ENCODE measurements around the gene FXYD4.
A peak's percentile ranks its signal among the peaks of the same experiment; 100 is the strongest.

Gene FXYD4

DNA sequence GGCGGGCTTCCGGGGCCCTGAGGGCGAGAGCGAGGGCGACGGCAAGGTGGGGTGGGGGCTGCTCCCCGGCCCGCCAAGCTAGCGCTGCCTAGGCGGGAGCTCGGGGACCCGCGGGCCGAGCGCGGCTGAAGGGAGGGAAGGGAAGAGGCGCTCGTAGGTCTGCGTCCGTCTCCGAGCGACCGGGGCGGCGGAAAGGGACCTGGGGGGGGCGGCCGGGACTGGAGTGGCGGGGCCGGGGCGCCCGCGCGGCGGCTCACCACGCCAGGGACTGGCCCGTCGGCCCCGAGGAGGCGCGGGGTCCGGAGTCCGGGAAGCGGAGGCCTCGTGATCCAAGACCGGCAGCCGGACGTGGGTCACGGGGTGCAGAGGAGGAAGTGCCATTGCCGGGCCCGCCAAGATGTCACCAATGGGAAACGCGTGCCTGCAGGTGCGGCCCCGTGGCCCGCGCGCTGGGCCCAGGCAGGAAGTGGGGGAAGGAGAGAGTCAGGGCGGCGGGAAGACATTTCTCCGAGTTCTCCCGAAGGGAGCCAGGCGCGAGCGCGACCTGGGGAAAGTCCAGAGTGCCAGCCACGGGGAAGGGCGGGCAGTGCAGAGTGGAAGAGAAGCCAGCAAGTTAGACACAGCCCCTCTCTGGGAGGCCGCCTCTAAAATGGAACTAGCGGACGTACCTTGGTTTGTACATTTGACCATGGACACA, 25.6 kb downstream of the FXYD4 start:
- DNase-seq: peak; percentile 79

DNA sequence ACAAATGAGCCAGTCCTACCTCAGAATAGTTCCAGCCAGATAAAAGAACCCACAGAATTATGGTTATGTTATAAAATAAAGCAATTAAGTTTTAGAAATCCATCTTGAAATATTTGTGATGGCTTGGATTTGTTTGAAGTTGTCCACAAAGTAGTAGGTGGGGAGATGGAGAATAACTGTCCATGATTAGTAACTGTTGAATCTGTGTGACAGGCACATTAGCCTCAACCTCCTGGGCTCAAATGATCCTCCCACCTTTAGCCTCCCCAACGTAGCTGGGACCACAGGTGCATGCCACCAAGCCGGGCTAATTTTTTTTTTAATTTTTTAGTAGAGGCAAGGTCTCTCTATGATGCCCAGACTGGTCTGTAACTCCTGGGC, 27.5 kb downstream of the FXYD4 start:
- DNase-seq: no peak

DNA sequence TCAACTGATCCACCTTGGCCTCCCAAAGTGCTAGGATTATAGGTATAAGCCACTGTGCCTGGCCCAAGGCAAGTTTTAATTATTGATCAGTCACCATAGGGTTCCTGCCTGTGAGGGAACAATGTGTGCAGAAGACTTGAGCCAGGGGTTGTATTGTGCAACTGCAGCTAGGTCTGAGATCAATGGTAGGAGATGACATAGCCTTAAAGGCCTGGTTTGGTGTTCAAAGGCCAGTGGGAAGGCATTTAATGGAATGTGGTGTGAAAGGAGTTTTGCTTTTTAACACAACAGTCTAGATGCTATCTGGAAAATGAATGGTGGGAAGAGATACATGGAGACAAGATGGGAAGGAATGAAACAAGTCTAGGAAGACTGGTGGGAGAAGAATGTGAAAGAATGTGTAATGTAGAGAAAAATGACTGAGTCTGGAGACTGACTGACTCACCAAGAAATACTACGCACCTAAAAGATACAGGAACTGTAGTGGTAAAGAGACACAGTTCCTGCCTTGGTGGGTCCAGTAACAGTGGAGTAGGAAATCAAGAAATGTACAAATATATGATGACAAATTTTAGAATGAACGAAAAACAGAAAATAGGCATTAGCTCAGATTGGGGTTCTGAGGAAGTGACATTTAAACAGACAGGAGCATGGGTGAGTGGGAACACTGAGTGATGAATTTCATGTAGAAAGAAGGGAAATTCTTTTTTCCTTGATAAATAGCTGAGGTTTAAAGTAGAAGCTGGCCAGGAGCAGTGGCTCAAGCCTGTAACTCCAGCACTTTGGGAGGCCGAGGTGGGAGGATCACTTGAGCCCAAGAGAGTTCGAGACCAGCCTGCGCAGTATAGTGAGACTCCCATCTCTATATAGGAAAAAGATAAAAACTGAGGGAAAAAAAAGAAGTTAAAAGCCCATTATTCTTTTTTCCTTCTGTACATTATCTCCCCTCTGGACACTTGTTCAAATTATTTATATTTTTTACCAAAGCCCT, 28.2 kb downstream of the FXYD4 start:
- DNase-seq: peak; percentile 25

DNA sequence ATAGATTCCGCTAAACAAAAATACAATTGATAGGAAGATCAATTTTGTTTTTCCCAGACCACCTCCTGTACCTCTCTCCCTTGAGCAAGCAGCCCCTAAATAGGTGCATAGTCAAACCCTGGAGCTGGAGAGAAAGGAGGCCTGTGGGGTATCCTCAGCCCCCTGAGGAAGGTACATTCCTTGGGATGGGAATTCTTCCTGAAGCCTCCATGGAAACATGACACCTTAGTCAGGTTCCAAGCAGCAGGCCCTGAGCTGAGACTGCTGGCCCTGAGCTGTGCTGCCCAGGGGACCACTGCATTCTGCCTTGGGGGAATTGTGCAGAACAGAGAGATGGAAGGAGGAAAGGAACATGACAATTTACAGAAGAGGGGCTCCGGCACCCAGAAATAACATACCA, 30.2 kb downstream of the FXYD4 start:
- DNase-seq: no peak

DNA sequence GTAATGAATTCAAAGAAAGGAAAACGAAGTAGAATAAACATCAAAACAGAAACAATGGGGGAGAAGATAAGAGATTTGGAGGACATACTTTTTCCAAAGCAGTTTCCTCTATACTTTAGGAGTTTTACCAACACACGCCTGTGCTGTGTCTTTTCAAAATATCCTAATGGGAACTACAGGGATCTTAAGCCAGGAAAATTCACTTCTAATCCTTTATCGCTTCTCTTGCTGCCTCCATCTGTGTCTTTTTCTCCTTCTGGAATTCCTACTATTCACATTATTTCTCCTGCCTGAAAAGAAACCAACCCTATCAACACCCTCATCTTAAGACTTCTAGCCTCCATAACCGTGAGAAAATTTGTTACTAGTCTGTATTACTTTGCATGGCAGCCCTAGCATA, 30.7 kb downstream of the FXYD4 start:
- no peak for DNase-seq

DNA sequence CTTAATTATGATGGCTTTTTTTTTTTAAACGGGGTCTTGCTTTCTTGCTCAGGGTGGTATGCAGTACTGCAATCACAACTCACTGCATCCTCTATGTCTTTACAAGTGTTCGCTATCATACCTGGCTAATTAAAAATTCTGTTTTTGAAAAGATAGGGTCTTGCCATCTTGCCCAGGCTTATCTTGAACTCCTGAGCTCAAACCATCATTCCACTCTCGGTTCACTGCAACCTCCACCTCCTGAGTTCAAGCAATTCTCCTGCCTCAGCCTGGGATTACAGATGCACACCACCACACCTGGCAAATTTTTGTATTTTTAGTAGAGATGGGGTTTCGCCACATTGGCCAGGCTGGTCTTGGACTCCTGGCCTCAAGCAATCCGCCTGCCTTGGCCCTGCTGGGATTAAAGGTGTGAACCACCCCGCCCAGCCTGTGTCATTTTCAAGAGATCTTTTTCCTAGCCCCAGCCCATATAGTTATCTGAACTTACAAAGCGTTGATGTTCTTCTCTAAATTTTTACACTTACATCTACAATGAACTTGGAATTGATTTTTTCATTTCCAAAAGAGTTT, 31.5 kb downstream of the FXYD4 start:
- no peak for DNase-seq

DNA sequence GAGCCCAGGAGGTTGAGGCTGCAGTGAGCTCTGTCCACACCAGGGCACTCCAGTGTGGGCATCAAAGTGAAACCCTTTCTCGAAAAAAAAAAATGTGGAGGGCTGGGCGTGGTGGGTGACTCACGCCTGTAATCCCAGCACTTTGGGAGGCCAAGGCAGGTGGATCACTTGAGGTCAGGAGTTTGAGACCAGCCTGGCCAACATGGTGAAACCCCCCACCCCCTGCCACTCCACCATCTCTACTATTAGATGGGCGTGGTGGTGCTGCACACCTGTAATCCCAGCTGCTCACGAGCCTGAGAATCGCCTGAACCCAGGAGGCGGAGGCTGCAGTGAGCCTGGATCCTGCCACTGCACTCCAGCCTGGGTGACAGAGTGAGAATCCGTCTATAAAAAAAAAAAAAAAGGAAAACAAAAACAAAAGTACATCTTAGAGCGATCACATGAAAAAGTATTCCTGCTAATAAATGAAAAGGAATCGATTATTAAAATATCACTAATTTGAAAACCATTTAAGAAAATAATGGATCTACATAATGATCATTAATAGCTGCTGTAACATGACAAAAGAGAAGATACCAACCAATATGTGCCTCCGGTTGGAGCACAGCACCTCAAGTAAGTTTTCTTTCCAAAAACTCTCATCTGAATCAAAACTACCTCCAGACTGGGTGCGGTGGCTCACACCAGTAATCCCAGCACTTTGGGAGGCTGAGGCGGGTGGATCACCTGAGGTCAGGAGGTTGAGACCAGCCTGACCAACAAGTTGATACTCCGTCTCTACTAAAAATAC, 32.7 kb downstream of the FXYD4 start:
- DNase-seq: no peak

DNA sequence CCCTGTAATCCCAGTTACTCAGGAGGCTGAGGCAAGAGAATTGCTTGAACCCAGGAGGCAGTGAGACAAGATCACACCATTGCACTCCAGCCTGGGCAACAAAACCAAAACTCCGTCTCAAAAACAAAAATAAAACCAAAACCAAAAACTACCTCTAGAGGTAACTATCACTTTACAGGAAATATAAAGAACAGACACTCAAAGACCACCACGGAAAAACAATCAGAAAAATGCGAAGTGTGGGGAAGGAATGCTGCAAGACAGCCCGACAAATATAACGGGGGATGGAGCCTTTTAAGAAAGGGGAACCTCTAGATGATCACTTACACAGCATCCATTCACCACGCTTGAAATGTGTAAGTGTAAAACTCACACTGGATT, 33.3 kb downstream of the FXYD4 start:
- DNase-seq: no peak

DNA sequence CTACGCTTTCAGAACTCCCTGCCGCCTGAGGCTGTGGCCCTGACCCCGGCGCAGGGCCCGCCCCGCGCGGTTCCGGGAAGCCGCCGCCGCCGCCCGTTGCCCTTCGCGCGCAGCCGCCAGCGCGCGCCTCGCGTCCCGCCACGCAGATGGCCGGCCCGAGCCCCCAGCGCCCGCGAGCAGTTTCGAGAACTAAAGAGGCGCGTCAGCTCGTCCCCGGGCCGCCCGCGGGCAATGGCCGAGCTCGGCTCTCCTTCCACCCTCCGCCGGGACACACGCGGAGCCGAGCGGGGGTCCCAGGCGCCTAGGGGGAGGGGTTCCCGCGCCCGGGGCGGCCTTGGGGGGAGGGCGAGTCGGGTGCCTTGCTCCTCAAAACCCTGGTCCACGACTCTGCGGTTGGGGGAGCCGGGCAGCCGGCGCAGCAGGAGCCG, 35.7 kb downstream of the FXYD4 start:
- DNase-seq: peak; percentile 61

DNA sequence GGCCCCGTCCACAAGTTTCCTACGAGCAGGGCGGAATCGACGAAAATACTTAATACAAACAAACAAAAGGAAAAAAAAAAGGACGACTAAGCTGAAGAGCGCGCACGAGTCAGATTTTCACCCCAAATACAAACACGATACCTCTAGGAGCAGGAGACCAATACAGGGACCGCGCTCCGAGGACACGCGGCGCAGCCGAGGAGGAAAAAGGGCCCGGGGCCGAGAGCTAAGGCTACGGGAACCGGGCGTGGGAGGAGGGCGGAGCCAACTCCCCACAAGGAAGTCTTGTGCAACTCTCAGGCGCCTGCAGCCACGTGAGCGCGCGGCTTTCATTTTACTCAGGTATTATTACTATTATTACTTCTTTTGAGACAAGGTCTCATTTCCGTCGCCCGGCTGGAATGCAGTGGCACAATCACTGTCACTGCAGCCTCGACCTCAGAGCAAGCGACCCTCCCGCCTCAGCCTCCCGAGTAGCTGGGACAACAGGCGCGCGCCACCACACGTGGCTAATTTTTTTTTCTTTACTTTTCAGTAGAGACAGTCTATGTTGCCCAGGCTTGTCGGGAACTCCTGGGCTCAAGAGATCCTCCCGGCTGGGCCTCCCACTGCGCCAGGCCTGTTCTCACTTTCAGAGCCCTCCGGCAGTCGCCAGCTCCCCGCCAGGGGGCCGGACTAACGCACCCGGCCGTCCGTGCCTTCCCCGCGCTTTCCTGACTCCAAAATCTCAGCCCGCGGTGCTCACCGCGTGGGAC, 36.3 kb downstream of the FXYD4 start:
- DNase-seq: peak; percentile 88

DNA sequence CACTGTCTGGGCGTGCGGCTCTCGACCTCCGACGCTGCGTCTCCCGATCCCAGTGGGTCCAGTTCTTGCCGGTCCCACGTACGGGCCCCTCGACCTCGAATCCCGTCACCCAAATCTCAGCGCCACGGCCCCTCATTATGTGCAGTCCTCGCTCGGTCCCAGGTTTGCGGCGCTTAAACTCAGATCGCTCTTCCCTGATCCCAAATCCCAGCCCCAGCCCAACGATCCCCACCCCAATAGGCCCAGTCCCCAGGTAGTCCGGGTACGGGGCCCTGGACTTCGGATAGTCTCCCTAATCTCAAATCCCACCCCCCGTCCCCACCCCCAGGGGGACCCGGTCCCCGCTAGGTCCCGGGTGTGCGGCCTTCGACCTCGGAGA, 36.9 kb downstream of the FXYD4 start:
- DNase-seq: peak; percentile 11

DNA sequence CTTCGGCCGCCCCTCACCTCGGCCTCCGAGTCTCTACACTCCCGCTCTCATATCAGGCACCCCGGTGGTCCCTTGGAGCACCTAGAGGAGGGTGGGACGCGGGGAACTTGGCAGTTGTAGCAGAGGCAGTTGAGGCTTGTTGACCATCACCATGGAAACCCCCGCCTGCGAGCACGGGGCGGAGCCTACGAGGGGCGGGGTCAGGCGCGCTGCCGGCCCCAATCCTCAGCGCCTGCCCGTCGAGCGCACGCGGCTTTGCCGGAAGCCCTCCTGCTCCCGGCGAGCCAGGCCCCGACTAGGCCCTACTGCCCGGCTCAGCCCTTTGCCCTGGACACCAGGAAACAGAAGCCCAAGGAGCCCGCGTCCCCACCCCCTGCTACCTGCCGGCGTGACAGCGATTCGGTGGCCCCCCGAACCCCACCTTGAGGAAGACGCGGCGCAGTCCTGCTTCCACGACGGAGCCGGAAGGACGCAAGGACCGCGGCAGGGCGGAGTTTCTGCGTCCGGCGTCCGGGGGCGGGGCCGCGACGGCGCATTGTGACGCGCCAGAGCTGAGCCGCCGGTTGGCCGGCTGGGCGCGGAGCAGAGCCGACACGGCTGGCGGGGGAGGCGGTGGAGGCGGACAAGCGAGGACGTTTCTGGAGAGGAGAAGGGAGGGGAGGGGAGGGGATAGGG, 37.4 kb downstream of the FXYD4 start, which contains the start of gene HNRNPF:
HNRNPF (minus strand) TSS at position 477 of the 675 bp plus-strand sequence. CDS start 21,302 bp downstream, outside the sequence.
- DNase-seq: peak; percentile 95

DNA sequence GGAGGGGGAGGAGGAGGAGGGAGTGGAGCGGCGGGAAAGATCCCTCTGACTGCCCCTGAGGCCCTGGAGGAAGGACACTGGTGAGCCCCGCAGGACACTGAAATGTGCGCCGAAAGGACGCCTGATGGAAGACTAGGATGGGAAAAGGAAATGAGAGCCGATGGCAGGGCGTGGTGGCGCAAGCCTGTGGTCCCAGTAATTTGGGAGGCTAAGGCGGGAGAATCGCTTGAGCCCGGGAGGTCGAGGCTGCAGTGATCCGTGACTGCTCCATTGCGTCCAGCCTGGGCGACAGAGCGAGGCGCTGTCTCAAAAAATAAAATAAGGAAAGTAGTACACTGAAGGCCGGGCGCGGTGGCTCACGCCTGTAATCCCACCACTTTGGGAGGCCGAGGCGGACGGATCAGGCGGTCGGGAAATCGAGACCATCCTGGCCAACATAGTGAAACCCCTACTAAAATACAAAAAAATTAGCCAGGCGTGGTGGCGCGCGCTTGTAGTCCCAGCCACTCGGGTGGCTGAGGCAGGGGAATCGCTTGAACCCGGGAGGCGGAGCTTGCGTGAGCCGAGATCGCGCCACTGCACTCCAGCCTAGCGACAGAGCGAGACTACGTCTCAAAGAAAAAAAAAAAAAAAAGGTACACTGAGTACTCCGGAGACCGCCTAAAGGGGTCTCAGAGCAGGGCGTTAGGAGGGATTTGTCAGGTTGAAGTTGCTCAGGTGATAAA, 38.1 kb downstream of the FXYD4 start:
- DNase-seq: peak; percentile 70

DNA sequence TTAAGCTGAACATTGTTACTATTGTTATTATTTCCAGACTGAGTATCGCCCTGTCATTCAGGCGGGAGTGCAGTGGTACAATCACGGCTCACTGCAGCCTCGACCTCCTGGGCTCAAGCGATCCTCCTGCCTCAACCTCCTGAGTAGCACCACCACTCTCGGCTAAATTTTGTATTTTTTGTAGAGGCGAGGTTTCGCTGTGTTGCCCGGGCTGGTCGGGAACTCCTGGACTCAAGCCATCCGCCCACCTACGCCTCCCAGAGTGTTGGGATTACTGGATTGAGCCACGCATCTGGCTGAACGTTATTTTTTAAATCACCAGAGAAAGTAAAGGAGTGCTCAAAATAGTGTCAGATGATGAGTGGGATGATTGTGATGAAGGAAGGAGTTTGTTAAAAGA, 38.9 kb downstream of the FXYD4 start:
- DNase-seq: no peak

DNA sequence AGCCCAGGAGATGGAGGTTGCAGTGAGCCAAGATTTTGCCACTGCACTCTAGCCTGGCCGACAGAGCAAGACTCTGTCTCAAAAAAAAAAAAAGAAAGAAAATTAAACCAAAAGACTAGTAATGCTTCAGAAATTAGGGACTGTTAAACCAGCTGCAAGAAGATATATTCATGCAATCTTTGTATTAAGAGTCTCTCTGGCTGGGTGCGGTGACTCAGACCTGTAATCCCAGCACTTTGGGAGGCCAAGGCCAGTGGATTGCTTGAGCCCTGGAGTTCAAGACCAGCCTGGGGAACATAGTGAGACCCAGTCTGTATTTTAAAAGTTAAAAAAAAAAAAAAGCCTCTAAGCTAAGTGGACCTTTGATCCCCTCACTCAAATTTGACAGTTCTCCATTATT, 40.1 kb downstream of the FXYD4 start:
- no peak for DNase-seq

DNA sequence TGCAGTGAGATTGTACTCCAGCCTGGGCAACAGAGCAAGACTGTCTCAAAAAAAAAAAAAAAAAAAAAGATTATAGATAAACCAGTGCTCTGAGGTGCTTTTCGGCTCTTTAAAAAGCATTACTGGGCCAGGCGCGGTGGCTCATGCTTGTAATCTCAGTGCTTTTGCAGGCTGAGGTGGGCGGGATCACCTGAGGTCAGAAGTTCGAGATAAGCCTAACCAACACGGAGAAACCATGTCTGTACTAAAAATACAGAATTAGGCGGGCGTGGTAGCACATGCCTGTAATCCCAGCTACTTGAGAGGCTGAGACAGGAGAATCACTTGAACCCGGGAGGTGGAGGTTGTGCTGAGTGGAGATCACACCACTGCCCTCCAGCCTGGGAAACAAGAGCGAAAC, 44.1 kb downstream of the FXYD4 start:
- no peak for DNase-seq

DNA sequence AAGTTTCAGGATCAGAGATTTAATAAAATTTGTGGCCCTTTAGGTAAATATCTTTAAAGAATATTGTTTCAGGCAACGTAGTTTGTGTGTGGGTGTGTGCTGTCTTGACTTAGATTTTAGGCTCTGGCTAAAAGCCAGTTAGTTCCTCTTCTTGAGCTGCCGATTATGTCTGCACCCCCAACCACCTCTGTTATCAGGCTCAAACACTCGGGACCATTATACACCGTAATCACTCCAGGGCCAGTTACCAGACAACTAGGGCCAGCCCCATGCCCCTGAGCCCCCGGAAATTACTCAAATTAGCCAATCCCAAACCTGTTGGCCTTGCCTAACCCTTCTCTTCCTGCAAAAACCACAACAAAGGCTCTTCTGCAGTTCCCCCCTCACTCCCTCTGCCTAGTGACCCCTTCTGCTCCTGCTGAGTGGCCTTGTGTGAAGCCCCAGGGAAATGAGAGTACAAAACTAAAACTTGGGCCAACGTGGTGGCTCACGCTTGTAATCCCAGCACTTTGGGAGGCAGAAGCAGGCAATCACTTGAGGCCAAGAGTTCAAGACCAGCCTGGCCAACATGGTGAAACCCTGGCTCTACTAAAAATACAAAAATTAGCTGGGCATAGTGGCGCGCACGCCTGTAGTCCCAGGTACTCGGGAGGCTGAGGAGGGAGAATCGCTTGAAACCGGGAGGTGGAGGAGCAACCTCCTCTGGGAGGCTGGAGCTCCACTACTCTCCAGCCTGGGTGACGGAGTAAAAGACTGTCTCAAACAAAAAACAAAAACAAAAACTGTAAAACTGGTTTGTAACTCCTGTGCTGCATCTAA, 46.7 kb downstream of the FXYD4 start:
- DNase-seq: peak; percentile 46

DNA sequence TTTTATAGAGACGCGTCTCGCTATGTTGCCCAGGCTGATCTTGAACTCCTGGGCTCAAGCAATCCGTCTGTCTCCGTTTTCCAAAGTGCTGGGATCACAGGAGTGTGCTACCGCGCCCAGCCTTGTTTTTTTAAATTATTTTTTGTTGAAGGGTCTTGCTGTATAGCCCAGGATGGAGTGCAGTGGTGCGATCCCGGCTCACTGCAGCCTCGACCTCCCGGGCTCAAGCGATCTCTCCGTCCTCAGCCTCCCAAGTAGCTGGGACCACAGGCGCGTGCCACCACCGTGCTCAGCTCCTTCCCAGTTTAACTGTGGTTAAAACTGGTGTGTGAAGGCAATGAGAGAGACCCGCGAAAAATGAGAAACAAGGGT, 48.5 kb downstream of the FXYD4 start:
- no peak for DNase-seq

DNA sequence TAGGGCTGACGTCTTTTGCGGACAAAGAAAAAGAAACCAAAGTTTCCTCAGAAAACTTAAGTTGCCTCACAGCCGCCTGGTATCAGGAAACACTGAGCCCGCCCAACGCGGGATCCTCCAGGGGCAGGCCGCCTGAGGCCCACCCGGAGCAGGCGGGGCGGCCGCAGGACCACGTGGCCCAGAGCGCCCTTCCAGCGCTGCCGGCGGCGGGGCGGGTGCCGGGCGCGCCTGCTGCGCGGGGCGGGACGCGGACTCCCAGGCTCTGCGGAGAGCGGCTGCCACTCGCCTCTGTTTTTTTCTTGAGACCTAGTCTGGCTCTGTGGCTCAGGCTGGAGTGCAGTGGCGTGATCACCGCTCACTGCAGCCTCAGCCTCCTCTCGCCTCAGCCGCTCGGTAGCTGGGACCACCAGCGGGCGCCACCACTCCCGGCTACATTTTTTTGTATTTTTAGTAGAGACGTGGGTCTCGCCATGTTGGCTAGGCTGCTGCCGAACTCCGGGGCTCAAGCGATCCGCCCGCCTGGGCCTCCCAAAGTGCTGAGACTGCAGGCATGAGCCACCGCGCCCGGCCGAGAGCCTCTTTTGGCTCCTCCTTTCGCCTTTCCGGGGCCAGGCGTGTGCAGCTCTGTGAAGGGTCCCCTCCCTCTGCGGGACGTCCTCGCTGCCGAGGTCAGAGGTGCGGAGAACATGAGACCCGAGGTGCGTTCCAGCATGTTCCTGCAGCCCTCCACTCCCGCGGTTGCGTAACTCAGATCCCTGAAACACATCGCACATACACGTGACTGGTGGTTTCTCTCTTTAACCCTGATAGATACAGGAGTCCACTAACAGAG, 49.1 kb downstream of the FXYD4 start:
- peak; percentile 82 for DNase-seq
